Duodenal mucosa (tissue), 2 donors: ENCODE data around the gene OR2AJ1.

Experiments used
- H3K27ac ChIP-seq: one replicate; pipeline ENCODE4 v1.7.0; 2013; ENCODE audit warnings: low read depth, low read length
- H3K27me3 ChIP-seq, 2 donors: one replicate each; pipeline ENCODE4 v1.7.0; 2013; ENCODE audit warnings: low read length in 2 of 2, control low read depth in 1 of 2; ENCODE audit not compliant: insufficient read depth in 2 of 2, control insufficient read depth in 1 of 2
- H3K36me3 ChIP-seq, 2 donors: one replicate each; pipeline ENCODE4 v1.7.0; 2013; ENCODE audit warnings: low read length in 2 of 2, control low read depth in 1 of 2; ENCODE audit not compliant: insufficient read depth in 2 of 2, control insufficient read depth in 1 of 2
- H3K4me1 ChIP-seq, 2 donors: one replicate each; pipeline ENCODE4 v1.7.0; 2013; ENCODE audit warnings: low read length in 2 of 2, control low read depth in 1 of 2; ENCODE audit not compliant: insufficient read depth in 2 of 2, control insufficient read depth in 1 of 2
- H3K4me3 ChIP-seq, 2 donors: one replicate each; pipeline ENCODE4 v1.7.0; 2013; ENCODE audit warnings: low read length in 2 of 2, low read depth in 1 of 2
- H3K9ac ChIP-seq, 2 donors: one replicate each; pipeline ENCODE4 v1.7.0; 2013; ENCODE audit warnings: low read length in 2 of 2, low read depth in 1 of 2
- H3K9me3 ChIP-seq, 2 donors: one replicate each; pipeline ENCODE4 v1.7.0; 2013; ENCODE audit warnings: low read length in 2 of 2, control low read depth in 1 of 2; ENCODE audit not compliant: control insufficient read depth in 1 of 2

OR2AJ1 gene

GRCh38 chr1:247924868-247925267 lies at the start of gene OR2AJ1:
Gene OR2AJ1 (plus strand): TSS chr1:247924889. CDS start chr1:247933769, 8,880 bp downstream.
- Histone ChIP-seq H3K27ac (no peak within 1 kb of the TSS), H3K4me3 (no peak within 1 kb of the TSS), H3K9me3 (peaks cover 0 to 3% of the 10 kb centered on the region in 2 donors), H3K27me3 (no peaks in the 10 kb centered on the region), H3K9ac (no peak within 1 kb of the TSS), H3K4me1 (no peaks in the 10 kb centered on the region), H3K36me3 (no peaks in the 10 kb centered on the region)

- Histone ChIP-seq H3K4me1 (no peaks in the 10 kb centered on the region), H3K4me3 (no peak overlapping the region), H3K36me3 (no peaks in the 10 kb centered on the region), H3K9ac (no peak overlapping the region), H3K27ac (no peak overlapping the region), H3K9me3 (peaks cover 0 to 18% of the 10 kb centered on the region in 2 donors), H3K27me3 (no peaks in the 10 kb centered on the region)
Measured at GRCh38 chr1:247883346-247883745, 41.3 kb upstream of the OR2AJ1 start.

GRCh38 chr1:247884797-247885413 lies 39.8 kb upstream of the OR2AJ1 start:
- Histone ChIP-seq H3K4me3 (no peak overlapping the region), H3K9me3 (peaks cover 0 to 15% of the 10 kb centered on the region in 2 donors), H3K9ac (no peak overlapping the region), H3K4me1 (no peaks in the 10 kb centered on the region), H3K36me3 (no peaks in the 10 kb centered on the region), H3K27me3 (no peaks in the 10 kb centered on the region), H3K27ac (no peak overlapping the region)

- Histone ChIP-seq H3K9me3 (peaks cover 6 to 16% of the 10 kb centered on the region in 2 donors), H3K27ac (no peak within 1 kb of the TSS), H3K4me1 (no peaks in the 10 kb centered on the region), H3K27me3 (no peaks in the 10 kb centered on the region), H3K4me3 (no peak within 1 kb of the TSS), H3K9ac (no peak within 1 kb of the TSS), H3K36me3 (no peaks in the 10 kb centered on the region)
Measured at GRCh38 chr1:247895163-247895637, 29.5 kb upstream of the OR2AJ1 start, which contains the start of gene OR2W3. Gene OR2W3 (plus strand): TSS chr1:247895587. CDS start chr1:247895587, 0 bp downstream.

GRCh38 chr1:247895976-247896375 lies 28.7 kb upstream of the OR2AJ1 start:
- Histone ChIP-seq H3K36me3 (no peaks in the 10 kb centered on the region), H3K9ac (no peak overlapping the region), H3K27ac (no peak overlapping the region), H3K4me1 (no peaks in the 10 kb centered on the region), H3K9me3 (peaks cover 6 to 16% of the 10 kb centered on the region in 2 donors), H3K27me3 (no peaks in the 10 kb centered on the region), H3K4me3 (no peak overlapping the region)

- Histone ChIP-seq H3K9ac (no peak overlapping the region), H3K27ac (no peak overlapping the region), H3K4me1 (no peaks in the 10 kb centered on the region), H3K36me3 (no peaks in the 10 kb centered on the region), H3K4me3 (no peak overlapping the region), H3K27me3 (no peaks in the 10 kb centered on the region), H3K9me3 (peaks cover under 1 to 3% of the 10 kb centered on the region in 2 donors)
Measured at GRCh38 chr1:247904122-247904521, 20.6 kb upstream of the OR2AJ1 start.

GRCh38 chr1:247905181-247905580 lies 19.5 kb upstream of the OR2AJ1 start:
- Histone ChIP-seq H3K27ac (no peak overlapping the region), H3K4me1 (no peaks in the 10 kb centered on the region), H3K9ac (no peak overlapping the region), H3K4me3 (no peak overlapping the region), H3K9me3 (peaks cover 0 to 3% of the 10 kb centered on the region in 2 donors), H3K27me3 (no peaks in the 10 kb centered on the region), H3K36me3 (no peaks in the 10 kb centered on the region)

- Histone ChIP-seq H3K27ac (no peak overlapping the region), H3K4me3 (peak overlapping the region in 1 of 2 donors; percentile 50)
Measured at GRCh38 chr1:247905910-247906503, 18.7 kb upstream of the OR2AJ1 start.

GRCh38 chr1:247906504-247907047 lies 18.1 kb upstream of the OR2AJ1 start:
- Histone ChIP-seq H3K27ac (no peak overlapping the region), H3K36me3 (no peaks in the 10 kb centered on the region), H3K4me1 (no peaks in the 10 kb centered on the region), H3K27me3 (no peaks in the 10 kb centered on the region), H3K9ac (no peak overlapping the region), H3K9me3 (peaks cover 0 to 3% of the 10 kb centered on the region in 2 donors), H3K4me3 (peak overlapping the region in 1 of 2 donors; percentile 50)

More at GRCh38 chr1:247905910-247906503, 18.7 kb upstream of the OR2AJ1 start:
- Histone ChIP-seq H3K4me1 (no peaks in the 10 kb centered on the region), H3K9ac (no peak overlapping the region), H3K36me3 (no peaks in the 10 kb centered on the region), H3K27me3 (no peaks in the 10 kb centered on the region), H3K9me3 (peaks cover 0 to 3% of the 10 kb centered on the region in 2 donors)

GRCh38 chr1:247908766-247909165 lies 15.9 kb upstream of the OR2AJ1 start:
- Histone ChIP-seq H3K9ac (no peak overlapping the region), H3K36me3 (no peaks in the 10 kb centered on the region), H3K4me3 (no peak overlapping the region), H3K4me1 (no peaks in the 10 kb centered on the region), H3K9me3 (peaks cover 0 to 10% of the 10 kb centered on the region in 2 donors), H3K27me3 (no peaks in the 10 kb centered on the region), H3K27ac (no peak overlapping the region)
